ENCODE results near the gene ZNF214.
"Not testable (repeated sequence)": the region's sequence is repeated elsewhere in the genome, so short reads cannot be mapped to it uniquely, and the experiment has no call there.

Gene ZNF214

DNA sequence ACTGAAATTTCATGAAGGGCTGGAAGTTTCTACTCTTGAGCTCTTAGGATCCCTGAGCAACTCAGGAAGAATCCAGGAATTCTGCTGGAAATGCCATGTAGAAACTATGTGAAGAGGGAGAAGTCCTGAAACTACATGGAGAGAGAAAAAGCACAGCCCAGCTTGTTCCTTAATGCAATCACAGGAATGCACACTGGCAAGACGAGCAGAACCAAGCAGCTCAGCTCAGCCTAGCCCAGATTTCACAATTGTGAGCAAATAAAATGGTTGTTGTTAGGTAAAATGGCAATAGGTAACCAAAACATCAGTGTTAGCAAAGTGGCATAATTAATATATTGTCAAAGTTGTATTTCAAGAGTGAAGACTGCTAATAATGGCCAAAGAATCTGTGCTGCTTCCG lies 28.1 kb downstream of the ZNF214 start:
- peak overlapping the region; percentile 60 for H3K27ac ChIP-seq
- no peak for DNase-seq (ENCODE audit: low read depth, low spot score)

DNA sequence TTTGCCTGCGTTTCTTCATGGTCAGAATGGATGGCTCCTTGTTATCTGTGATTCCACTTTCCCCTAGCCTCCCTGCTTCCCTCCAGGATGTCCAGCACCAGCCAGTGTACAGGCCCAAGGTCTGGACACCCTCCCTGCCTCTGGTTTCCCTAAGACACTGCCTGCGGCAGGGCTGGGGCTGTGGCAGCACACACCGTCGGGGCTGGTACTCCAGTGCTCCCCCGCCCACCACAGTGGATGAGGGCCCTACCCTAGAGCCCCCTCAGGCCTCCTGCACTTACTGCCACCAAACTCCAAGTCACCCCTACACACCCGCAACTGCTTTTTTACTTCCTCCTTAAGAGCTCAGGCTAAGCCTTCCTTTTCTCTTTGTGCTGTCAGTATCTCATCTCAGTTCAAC lies 28.9 kb downstream of the ZNF214 start:
- no peak for DNase-seq (ENCODE audit: low read depth, low spot score)
- no peak overlapping the region for H3K27ac ChIP-seq

DNA sequence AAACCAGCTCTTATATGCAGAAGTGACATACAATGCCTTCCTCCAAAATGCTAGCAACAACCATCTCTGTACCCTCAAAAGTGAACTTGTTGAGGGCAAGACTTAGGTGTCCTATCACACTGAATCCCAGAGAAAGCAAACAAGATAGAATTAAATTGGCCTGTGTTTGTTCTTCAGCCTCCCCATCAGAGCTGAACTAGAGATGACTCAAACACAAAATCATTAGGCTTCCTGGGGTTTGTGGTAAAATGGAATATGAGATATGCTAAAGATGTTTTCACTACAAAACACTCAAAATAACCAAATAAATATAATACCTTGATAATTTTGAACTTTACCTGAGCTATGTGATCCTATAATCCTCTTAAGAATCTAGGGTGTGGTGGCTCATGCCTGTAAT lies 31.6 kb downstream of the ZNF214 start:
- no peak for DNase-seq (ENCODE audit: low read depth, low spot score)
- H3K27ac ChIP-seq = no peak overlapping the region

DNA sequence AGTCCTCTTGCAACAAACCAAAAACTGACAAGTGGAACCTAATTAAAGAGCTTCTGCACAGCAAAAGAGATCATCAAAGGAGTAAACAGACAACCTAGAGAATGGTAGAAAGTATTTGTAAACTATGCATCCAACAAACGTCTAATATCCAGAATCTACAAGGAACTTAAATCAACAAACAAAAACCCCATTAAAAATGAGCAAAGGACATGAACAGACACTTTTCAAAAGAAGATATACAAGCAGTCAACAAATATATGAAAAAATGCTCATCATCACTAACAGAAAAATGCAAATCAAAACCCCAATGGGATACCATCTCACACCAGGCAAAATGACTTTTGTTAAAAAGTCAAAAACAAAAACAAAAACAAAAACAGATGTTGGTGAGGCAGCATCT lies 33.7 kb downstream of the ZNF214 start:
- no peak for DNase-seq (ENCODE audit: low read depth, low spot score)
- H3K27ac ChIP-seq = no peak overlapping the region

DNA sequence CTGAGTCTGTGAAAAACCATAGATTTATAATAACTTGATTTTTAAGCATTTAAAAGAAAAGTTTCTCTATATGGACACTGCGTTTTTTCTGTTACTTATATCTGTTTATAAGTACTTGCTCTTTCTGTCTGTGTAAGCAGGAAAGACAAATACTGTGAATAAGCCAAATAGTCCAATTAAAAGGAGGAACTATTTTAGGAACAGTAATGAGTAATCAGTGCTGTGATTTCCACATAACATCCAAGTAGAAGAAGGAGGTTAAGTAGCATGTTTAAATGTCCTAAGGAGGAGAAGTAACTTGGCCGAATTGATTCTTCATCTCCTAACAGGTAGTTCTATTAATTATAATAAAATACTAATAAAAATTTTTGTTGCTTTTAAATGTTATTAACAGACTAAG lies 40.8 kb downstream of the ZNF214 start:
- no peak for DNase-seq (ENCODE audit: low read depth, low spot score)
- H3K27ac ChIP-seq = no peak overlapping the region

DNA sequence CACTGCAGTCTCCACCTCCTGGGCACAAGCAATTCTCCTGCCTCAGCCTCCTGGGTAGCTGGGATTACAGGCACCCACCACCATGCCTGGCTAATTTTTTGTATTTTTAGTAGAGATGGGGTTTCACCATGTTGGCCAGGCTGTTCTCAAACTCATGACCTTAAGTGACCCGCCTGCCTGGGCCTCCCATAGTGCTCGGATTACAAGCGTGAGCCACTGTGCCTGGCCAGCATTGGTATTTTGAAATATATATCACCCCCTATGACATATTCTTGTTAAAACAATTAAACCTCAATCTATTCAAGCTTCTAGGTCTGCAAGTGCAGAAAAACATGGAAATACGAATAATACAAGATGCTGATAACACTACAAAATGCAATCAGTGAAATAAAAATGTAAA lies 50.3 kb downstream of the ZNF214 start:
- DNase-seq (ENCODE audit: low read depth, low spot score) = not testable (repeated sequence)

DNA sequence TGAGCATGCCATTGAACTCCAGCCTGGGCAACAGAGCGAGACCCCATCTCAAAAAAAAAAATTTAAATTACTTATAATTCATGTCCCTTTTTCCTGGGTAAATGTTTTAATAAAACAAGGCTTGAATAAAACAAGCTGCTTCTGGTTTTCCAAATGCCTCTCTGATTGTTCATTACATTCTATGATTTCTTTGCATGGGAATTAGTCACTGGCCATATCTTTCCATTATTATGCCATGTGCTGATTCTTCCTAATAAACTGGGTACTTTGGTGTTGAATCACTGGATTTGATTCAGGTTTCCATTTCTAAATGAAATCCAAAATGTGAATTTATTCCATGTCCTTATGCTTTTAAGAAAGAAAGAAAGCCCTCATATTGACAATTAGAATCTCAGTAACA lies 51.3 kb downstream of the ZNF214 start:
- no peak for DNase-seq (ENCODE audit: low read depth, low spot score)
- peak overlapping the region; percentile 55 for H3K27ac ChIP-seq

More for the DNA sequence above, 50.3 kb downstream of the ZNF214 start:
- H3K27ac ChIP-seq = not testable (repeated sequence)

DNA sequence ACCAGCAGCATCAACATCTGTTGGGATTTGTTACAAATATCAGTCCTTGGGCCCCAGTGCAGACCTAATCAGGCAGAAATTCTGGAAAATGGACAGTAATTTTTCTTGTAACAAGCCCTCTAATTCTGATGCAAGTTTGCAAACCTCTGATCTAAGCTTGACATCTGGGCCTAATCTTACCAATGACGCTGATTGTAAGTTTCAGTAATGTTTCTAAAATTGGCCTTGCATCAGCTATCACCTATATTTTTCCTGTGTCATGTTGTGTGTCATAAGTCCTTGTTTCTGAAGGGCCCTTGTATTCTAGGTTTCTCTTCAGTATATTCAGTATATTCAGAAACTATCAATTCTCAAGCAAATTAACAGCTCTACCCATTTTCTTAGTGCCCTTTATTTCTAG lies 57.5 kb downstream of the ZNF214 start:
- no peak overlapping the region for H3K27ac ChIP-seq
- DNase-seq (ENCODE audit: low read depth, low spot score) = no peak

DNA sequence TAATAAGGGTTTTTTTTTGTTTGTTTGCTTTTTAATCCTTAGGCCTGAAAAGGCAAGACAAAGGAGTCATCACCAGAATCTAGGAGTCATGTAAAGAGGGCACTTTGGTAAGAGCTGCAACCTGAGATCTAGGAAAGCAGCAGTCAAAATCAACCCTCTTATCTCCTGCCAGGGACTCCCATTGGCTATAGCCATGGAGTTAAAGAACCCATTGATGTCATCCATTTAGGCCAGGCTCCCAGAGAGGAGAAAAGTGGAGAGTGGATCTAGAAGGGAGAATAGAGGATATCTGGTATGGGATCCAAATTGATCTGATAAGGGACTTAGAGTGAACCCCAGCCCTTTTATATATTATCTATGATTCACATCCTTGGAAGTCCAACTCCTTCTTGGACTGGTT lies 58.0 kb downstream of the ZNF214 start:
- H3K27ac ChIP-seq = no peak overlapping the region
- DNase-seq (ENCODE audit: low read depth, low spot score) = no peak

DNA sequence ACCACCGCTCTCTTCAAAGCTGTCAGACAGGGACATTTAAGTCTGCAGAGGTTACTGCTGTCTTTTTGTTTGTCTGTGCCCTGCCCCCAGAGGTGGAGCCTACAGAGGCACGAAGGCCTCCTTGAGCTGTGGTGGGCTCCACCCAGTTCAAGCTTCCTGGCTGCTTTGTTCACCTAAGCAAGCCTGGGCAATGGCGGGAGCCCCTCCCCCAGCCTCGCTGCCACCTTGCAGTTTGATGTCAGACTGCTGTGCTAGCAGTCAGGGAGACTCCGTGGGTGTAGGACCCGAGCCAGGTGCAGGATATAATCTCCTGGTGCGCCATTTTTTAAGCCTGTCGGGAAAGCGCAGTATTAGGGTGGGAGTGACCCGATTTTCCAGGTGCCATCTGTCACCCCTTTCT lies 65.9 kb downstream of the ZNF214 start:
- not testable (repeated sequence) for H3K27ac ChIP-seq; DNase-seq (ENCODE audit: low read depth, low spot score)

Measured in epithelial cell of prostate (primary cell).